ENCODE results near the gene ITGA7. TPM values are rescaled to one million over a fixed set of nuclear protein-coding genes. Genes with fewer than 3 reads are reported as not detected.

ITGA7 gene
- total and polyA plus RNA-seq, 2 of the 8 experiments (the other 6 are each of a cell fraction or from before 2014, with no cell fraction given), result 57.6 to 86.1 TPM

- no peaks in the 10 kb centered on the region for H3K23me2 ChIP-seq (ENCODE audit: low read depth, low read length)
- no peak overlapping the region for H2BK12ac ChIP-seq (ENCODE audit: low read depth, low read length)
- H3K4me1 ChIP-seq (replicated peaks in 1 of 4; ENCODE audit: control insufficient read depth in 3 of 4, insufficient read depth in 4 of 4, low read length in 3 of 4), result no peaks in the 10 kb centered on the region
- H4K5ac ChIP-seq (ENCODE audit: insufficient read length, low read depth, low read length), result no peak overlapping the region
- ChIA-PET POLR2A (ENCODE audit: partially characterized antibody) (interaction anchor here (1.1 to 2.3 kb wide), 3 partner anchors 10 to 16 kb away, joined by 3 to 8 read pairs (median 7); partner anchors contain the start of gene ITGA7), CTCF (ENCODE audit: partially characterized antibody) (interaction anchor here (0.7 to 5.9 kb wide), 8 partner anchors 8 to 42 kb away, joined by 3 to 36 read pairs (median 5); partner anchors contain the start of gene ITGA7)
- peaks cover 3% of the 10 kb centered on the region for H3K79me1 ChIP-seq (ENCODE audit: low read depth, low read length)
- no peak overlapping the region for H2BK15ac ChIP-seq (ENCODE audit: low read length)
- no peak overlapping the region for H3K56ac ChIP-seq (replicated peaks; ENCODE audit: insufficient read length, low read depth, low read length)
- H3K23ac ChIP-seq (ENCODE audit: insufficient read length), result no peak overlapping the region
- H3K79me2 ChIP-seq (ENCODE audit: control insufficient read depth in 1 of 2, insufficient read depth in 2 of 2, low read length in 2 of 2), result no peaks in the 10 kb centered on the region; a peak in 1 of 4 replicates
- H2AFZ ChIP-seq (ENCODE audit: low read length), result no peak overlapping the region
- H4K20me1 ChIP-seq (replicated peaks in 1 of 2; ENCODE audit: control insufficient read depth in 1 of 2, insufficient read depth in 2 of 2, low read length in 2 of 2), result peaks cover 0 to 4% of the 10 kb centered on the region in 2 experiments
- H2BK20ac ChIP-seq (ENCODE audit: low read length), result no peak overlapping the region
- no peak overlapping the region for H3K18ac ChIP-seq (ENCODE audit: extremely low read depth, low read length)
- no peak overlapping the region for H2BK5ac ChIP-seq (ENCODE audit: low read depth, low read length)
- TF ChIP-seq RFX5 (IDR thresholded peaks at IDR 0.05; ENCODE audit: borderline replicate concordance, low read depth, low read length) (no peak), POLR2A (IDR thresholded peaks at IDR 0.05; ENCODE audit: control extremely low read depth in 1 of 2, low read depth in 2 of 2, low read length in 2 of 2) (no peak), SIRT6 (IDR thresholded peaks at IDR 0.05; ENCODE audit: low read length) (no peak)
- no peak overlapping the region for H3K9ac ChIP-seq (replicated peaks in 1 of 4; ENCODE audit: extremely low read depth in 1 of 4, low read depth in 3 of 4, low read length in 3 of 4)
- 91% methylated on average over 7 of the region's 7 CpGs; no CpG with 5 or more reads in 1 of the 2 experiments for WGBS, 2 experiments (ENCODE audit: extremely low coverage in 1 of 2, insufficient coverage in 1 of 2, insufficient read length in 1 of 2, insufficient replicate concordance in 2 of 2, low coverage in 1 of 2, low lambda C conversion rate in 2 of 2, missing lambda C conversion rate in 1 of 2)
- no peak overlapping the region for H2BK120ac ChIP-seq (replicated peaks; ENCODE audit: low read depth, low read length)
- H3K27ac ChIP-seq (ENCODE audit: low read depth, low read length), result no peak overlapping the region
- no peak overlapping the region for H2AK5ac ChIP-seq (ENCODE audit: low read depth, low read length)
- H3K36me3 ChIP-seq (ENCODE audit: control insufficient read depth in 2 of 4, insufficient read depth in 4 of 4, low read length in 3 of 4), result peaks cover 7 to 41% (median 14%) of the 10 kb centered on the region in 4 experiments; a peak in 7 of 8 replicates
- no peak overlapping the region for H3K4me3 ChIP-seq (ENCODE audit: extremely low read depth in 1 of 4, insufficient read depth in 2 of 4, low read depth in 3 of 4, low read length in 4 of 4)
- DNase-seq (ENCODE audit: low read depth in 1 of 2, low spot score in 2 of 2) (no peak), FAIRE-seq (no peak)
- H3K27me3 ChIP-seq (replicated peaks in 1 of 4; ENCODE audit: control insufficient read depth in 3 of 4, extremely low read depth in 1 of 4, insufficient read depth in 3 of 4, low read length in 3 of 4), result no peaks in the 10 kb centered on the region
- no peak overlapping the region for H4K8ac ChIP-seq (ENCODE audit: extremely low read depth, insufficient read depth, low read length)
- no peak overlapping the region for H3K14ac ChIP-seq (ENCODE audit: insufficient read length)
- H3K4ac ChIP-seq (replicated peaks; ENCODE audit: insufficient read length, low read depth, low read length), result no peak overlapping the region
- no peak overlapping the region for H4K91ac ChIP-seq (replicated peaks; ENCODE audit: insufficient read length, low read length)
- H3K9me3 ChIP-seq (ENCODE audit: insufficient read depth in 2 of 2, low read depth in 1 of 2, low read length in 1 of 2), result no peaks in the 10 kb centered on the region
- H3K4me2 ChIP-seq (ENCODE audit: insufficient read depth in 1 of 2, low read depth in 2 of 2, low read length in 2 of 2), result no peak overlapping the region
Measured at GRCh38 chr12:55697686-55698085, 10.0 kb downstream of the ITGA7 start.
